Right atrium auricular region (tissue), 2 donors: ENCODE measurements around the gene FMN2. TPM values are rescaled to one million over a fixed set of nuclear protein-coding genes. Genes with fewer than 3 reads are reported as not detected.

Experiments
- DNase-seq: peaks from one replicate; pipeline ENCODE4 v3.0.0-alpha.2; 2019; ENCODE audit warnings: low spot score
- H3K27ac ChIP-seq, 2 donors: fragments of 200-600 bp; sonication (generic); 1 replicate in 1 of 2; 2 replicates in 1 of 2; pipeline ENCODE4 v1.5.1; 2016 to 2019
- H3K27me3 ChIP-seq, 2 donors: fragments of 200-600 bp; sonication (generic); one replicate each; pipeline versions ENCODE4 v1.5.1 to v1.6.0; 2017 to 2019
- H3K36me3 ChIP-seq: fragments of 200-600 bp; sonication (generic); one replicate; pipeline ENCODE4 v1.5.1; 2016
- H3K4me1 ChIP-seq, 2 donors: fragments of 200-600 bp; sonication (generic); one replicate each; pipeline versions ENCODE4 v1.5.1 to v1.6.0; 2017 to 2019
- H3K4me3 ChIP-seq, 2 donors: fragments of 200-600 bp; sonication (generic); 1 replicate in 1 of 2; 2 replicates in 1 of 2; pipeline ENCODE4 v1.5.1; 2017 to 2019; ENCODE audit warnings: mild to moderate bottlenecking in 1 of 2, moderate library complexity in 1 of 2
- H3K9me3 ChIP-seq, 2 donors: fragments of 200-600 bp; sonication (generic); one replicate each; pipeline ENCODE4 v1.5.1; 2019
- total RNA-seq, 2 donors: library from RNA; depleted of rRNA; stranded (reverse); fragments of >200 nt; gene quantifications; one replicate each; pipeline ENCODE4 v1.1.0, GENCODE V29; 2016
- TF ChIP-seq, protein P1 (sequence below), 2 donors: fragments of 200-600 bp; sonication (generic); IDR thresholded peaks; one replicate each; pipeline ENCODE4 v1.5.1; 2019; ENCODE audit warnings: antibody characterized with exemption in 2 of 2

The FMN2 gene
- total RNA-seq, 2 donors from 2014 or later = 0.15 TPM; not detected in 1

GRCh38 chr1:240217403-240217802 lies 125.7 kb downstream of the FMN2 start:
- Histone ChIP-seq H3K27ac (no peak overlapping the region), H3K4me3 (no peak overlapping the region), H3K36me3 (no peaks in the 10 kb centered on the region), H3K4me1 (no peaks in the 10 kb centered on the region), H3K27me3 (no peaks in the 10 kb centered on the region), H3K9me3 (no peaks in the 10 kb centered on the region)
- no peak for DNase-seq
- TF ChIP-seq, protein P1, sequence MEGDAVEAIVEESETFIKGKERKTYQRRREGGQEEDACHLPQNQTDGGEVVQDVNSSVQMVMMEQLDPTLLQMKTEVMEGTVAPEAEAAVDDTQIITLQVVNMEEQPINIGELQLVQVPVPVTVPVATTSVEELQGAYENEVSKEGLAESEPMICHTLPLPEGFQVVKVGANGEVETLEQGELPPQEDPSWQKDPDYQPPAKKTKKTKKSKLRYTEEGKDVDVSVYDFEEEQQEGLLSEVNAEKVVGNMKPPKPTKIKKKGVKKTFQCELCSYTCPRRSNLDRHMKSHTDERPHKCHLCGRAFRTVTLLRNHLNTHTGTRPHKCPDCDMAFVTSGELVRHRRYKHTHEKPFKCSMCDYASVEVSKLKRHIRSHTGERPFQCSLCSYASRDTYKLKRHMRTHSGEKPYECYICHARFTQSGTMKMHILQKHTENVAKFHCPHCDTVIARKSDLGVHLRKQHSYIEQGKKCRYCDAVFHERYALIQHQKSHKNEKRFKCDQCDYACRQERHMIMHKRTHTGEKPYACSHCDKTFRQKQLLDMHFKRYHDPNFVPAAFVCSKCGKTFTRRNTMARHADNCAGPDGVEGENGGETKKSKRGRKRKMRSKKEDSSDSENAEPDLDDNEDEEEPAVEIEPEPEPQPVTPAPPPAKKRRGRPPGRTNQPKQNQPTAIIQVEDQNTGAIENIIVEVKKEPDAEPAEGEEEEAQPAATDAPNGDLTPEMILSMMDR (IDR thresholded peaks at IDR 0.05) = no peak

DNA sequence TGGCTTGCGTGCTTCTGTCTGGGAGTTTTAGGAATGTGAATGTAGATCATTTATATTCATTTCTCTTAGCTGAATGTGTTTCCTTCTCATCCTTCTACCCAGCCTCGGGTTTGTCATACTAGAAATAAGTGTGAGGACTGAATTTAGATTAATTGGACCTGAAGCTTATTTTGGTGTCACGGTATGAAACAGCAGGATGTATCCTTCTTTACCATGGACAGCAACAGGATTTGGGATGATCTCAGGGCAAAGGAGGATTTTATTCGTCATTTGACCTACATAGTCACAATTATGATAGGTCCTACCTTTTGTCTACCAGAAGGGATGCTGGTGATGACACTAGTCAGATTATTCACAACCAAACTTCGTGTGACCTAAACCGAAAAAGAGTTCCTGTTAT lies 127.4 kb downstream of the FMN2 start:
- H3K36me3 ChIP-seq = no peaks in the 10 kb centered on the region
- DNase-seq = no peak
- H3K4me1 ChIP-seq = no peaks in the 10 kb centered on the region
- TF ChIP-seq, protein P1 (IDR thresholded peaks at IDR 0.05) = no peak
- no peaks in the 10 kb centered on the region for H3K27me3 ChIP-seq
- no peak overlapping the region for H3K4me3 ChIP-seq
- H3K9me3 ChIP-seq = no peaks in the 10 kb centered on the region
- H3K27ac ChIP-seq = no peak overlapping the region

DNA sequence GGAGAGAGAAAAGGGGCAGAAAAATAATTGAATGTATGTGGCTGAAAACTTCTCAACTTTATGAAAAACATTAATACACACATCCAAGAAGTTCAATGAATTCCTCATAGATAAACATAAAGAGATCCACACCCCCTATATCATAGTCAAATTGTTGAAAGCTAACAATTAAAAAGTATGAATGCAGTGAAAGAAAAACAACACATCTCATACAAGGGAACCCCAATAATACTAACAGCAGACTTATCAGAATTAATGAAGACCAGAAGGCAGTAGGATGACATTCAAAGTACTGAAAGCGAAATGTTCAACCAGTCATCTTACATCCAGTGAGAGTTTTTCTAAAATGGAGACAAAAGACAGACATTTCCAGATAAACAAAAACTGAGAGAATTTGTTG lies 134.4 kb downstream of the FMN2 start:
- H3K9me3 ChIP-seq = peaks cover 0 to 31% of the 10 kb centered on the region in 2 donors
- no peak for DNase-seq

DNA sequence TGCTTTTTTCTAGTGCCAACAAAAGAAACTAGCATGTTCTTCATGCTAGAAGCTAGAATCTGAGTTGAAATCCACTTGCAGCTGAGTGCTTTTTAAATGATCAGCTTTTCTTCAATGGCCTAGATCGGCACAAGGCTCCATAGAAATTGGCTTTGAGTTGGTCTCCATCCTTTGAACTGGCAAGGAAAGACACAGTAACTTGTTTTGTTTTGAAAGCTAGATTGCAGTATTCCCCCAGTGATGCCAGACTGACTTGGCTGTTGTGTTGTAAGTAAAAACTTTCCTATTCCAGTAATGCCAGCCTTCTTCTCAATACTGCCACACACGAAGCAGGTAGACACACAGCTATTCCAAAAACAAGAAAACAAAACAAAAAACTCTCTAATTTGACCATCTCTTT lies 139.1 kb downstream of the FMN2 start:
- Histone ChIP-seq H3K9me3 (peaks cover 0 to 17% of the 10 kb centered on the region in 2 donors), H3K36me3 (no peaks in the 10 kb centered on the region), H3K4me1 (no peaks in the 10 kb centered on the region), H3K4me3 (no peak overlapping the region), H3K27me3 (no peaks in the 10 kb centered on the region), H3K27ac (no peak overlapping the region)
- no peak for DNase-seq
- TF ChIP-seq, protein P1 (IDR thresholded peaks at IDR 0.05) = no peak

More for the DNA sequence above, 134.4 kb downstream of the FMN2 start:
- TF ChIP-seq, protein P1 (IDR thresholded peaks at IDR 0.05) = no peak
- no peak overlapping the region for H3K27ac ChIP-seq
- no peaks in the 10 kb centered on the region for H3K36me3 ChIP-seq
- no peaks in the 10 kb centered on the region for H3K4me1 ChIP-seq
- no peaks in the 10 kb centered on the region for H3K27me3 ChIP-seq
- H3K4me3 ChIP-seq = no peak overlapping the region

- no peak overlapping the region for H3K27ac ChIP-seq
- no peak for DNase-seq
- H3K9me3 ChIP-seq = peaks cover 0 to 2% of the 10 kb centered on the region in 2 donors
- H3K4me1 ChIP-seq = no peaks in the 10 kb centered on the region
- no peaks in the 10 kb centered on the region for H3K36me3 ChIP-seq
- TF ChIP-seq, protein P1 (IDR thresholded peaks at IDR 0.05) = no peak
- H3K27me3 ChIP-seq = no peaks in the 10 kb centered on the region
- H3K4me3 ChIP-seq = no peak overlapping the region
These were observed 140.8 kb downstream of the FMN2 start for GRCh38 chr1:240232530-240232929.

GRCh38 chr1:240234485-240235210 lies 143.0 kb downstream of the FMN2 start:
- Histone ChIP-seq H3K4me1 (no peaks in the 10 kb centered on the region), H3K27me3 (no peaks in the 10 kb centered on the region), H3K4me3 (no peak overlapping the region), H3K27ac (no peak overlapping the region), H3K9me3 (no peaks in the 10 kb centered on the region), H3K36me3 (no peaks in the 10 kb centered on the region)
- TF ChIP-seq, protein P1 (IDR thresholded peaks at IDR 0.05) = no peak
- DNase-seq = no peak
